C4-2B (cell line): ENCODE data around the gene FAM131A.

Experiments used
- ZFX ChIP-seq: fragments of 450-650 bp; IDR thresholded peaks from 2 replicates; pipeline ENCODE4 v1.6.1; 2017
- TF ChIP-seq, protein P1 (sequence below): fragments of 450-650 bp; conservative IDR thresholded peaks from 2 replicates; pipeline ENCODE4 v1.5.1; 2017; ENCODE audit warnings: mild to moderate bottlenecking

DNA sequence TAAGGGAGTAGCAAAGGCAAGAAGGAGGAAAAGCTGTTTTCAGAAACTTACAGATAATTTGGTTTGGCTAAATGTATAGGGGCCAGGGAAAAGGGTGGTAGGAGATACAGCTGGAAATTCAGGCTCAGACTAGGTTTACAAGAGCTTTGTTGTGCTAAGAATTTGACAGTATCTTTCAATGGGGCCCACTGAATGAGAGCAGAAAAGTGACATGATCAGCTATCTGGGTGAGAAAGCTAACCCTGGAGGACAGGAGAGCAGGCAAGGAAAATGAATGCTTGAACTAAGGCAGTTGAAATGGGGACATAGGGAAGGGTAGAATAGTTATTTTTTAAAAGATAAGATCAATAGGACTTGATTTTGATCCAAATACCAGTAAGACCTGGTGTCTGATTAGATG is 25.8 kb upstream of the FAM131A start:
- TF ChIP-seq, protein P1, sequence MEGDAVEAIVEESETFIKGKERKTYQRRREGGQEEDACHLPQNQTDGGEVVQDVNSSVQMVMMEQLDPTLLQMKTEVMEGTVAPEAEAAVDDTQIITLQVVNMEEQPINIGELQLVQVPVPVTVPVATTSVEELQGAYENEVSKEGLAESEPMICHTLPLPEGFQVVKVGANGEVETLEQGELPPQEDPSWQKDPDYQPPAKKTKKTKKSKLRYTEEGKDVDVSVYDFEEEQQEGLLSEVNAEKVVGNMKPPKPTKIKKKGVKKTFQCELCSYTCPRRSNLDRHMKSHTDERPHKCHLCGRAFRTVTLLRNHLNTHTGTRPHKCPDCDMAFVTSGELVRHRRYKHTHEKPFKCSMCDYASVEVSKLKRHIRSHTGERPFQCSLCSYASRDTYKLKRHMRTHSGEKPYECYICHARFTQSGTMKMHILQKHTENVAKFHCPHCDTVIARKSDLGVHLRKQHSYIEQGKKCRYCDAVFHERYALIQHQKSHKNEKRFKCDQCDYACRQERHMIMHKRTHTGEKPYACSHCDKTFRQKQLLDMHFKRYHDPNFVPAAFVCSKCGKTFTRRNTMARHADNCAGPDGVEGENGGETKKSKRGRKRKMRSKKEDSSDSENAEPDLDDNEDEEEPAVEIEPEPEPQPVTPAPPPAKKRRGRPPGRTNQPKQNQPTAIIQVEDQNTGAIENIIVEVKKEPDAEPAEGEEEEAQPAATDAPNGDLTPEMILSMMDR = no peak
- no peak for TF ChIP-seq ZFX
